ENCODE data around the gene RSRC1. TPM values are rescaled to one million over a fixed set of nuclear protein-coding genes. Genes with fewer than 3 reads are reported as not detected.

RSRC1 gene
- total RNA-seq, 1 experiment from 2014 or later: 60.3 TPM

DNA sequence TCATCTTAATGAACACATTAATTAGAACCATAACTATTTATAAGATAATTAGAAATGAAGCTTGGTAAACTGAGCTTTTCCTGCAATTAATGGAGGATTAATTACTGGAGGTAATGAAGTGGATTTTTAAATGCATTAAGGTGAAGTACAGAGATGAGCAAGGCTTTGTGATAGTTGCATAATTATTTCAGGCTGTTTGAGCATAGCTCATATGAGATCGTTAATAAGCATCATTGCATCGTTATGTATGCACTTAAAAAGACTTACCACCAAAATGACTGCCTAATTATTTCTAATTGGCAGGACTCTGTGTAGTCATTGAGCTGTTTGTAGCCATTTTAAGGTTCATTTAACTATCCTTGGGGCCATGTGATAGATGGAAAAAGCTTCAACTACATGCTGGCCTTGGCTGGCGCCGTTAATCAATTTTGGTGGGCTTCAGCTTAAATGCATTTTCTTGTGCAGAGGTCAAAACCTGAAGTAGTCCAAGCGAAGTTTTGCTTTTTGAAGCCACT is 55.3 kb downstream of the RSRC1 start:
- peaks cover 25% of the 10 kb centered on the region for H3F3A ChIP-seq (ENCODE audit: insufficient read depth, low read depth)
- peaks cover 16% of the 10 kb centered on the region for H3K79me2 ChIP-seq (ENCODE audit: low read depth)
- ChIA-PET POLR2A (ENCODE audit: unreplicated experiment) (no interaction called here), CTCF (no interaction called here)
- DNase-seq: no peak
- H3K27ac ChIP-seq: no peak overlapping the region
- H3K4me2 ChIP-seq: no peak overlapping the region
- H4K20me1 ChIP-seq (ENCODE audit: insufficient read depth): no peaks in the 10 kb centered on the region
- intact Hi-C loops (cut with micrococcal nuclease; ENCODE audit: unreplicated experiment): loop anchor here (5.0 kb wide), 1 partner anchor 378 kb away; no protein-coding TSS in a partner anchor
- no peaks in the 10 kb centered on the region for H3K27me3 ChIP-seq (ENCODE audit: insufficient read depth, low read depth)
- peaks cover 37% of the 10 kb centered on the region for H3K4me1 ChIP-seq (replicated peaks; ENCODE audit: insufficient read depth)
- H3K9me2 ChIP-seq (ENCODE audit: insufficient read depth): no peaks in the 10 kb centered on the region
- no peaks in the 10 kb centered on the region for H3K9me3 ChIP-seq (ENCODE audit: insufficient read depth, low read depth)
- H3K4me3 ChIP-seq: no peak overlapping the region
- no peak overlapping the region for H2AFZ ChIP-seq
- TF ChIP-seq, protein P1, sequence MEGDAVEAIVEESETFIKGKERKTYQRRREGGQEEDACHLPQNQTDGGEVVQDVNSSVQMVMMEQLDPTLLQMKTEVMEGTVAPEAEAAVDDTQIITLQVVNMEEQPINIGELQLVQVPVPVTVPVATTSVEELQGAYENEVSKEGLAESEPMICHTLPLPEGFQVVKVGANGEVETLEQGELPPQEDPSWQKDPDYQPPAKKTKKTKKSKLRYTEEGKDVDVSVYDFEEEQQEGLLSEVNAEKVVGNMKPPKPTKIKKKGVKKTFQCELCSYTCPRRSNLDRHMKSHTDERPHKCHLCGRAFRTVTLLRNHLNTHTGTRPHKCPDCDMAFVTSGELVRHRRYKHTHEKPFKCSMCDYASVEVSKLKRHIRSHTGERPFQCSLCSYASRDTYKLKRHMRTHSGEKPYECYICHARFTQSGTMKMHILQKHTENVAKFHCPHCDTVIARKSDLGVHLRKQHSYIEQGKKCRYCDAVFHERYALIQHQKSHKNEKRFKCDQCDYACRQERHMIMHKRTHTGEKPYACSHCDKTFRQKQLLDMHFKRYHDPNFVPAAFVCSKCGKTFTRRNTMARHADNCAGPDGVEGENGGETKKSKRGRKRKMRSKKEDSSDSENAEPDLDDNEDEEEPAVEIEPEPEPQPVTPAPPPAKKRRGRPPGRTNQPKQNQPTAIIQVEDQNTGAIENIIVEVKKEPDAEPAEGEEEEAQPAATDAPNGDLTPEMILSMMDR (conservative IDR thresholded peaks at IDR 0.05): no peak
- TF ChIP-seq EZH2 (IDR thresholded peaks at IDR 0.05; ENCODE audit: low read depth): no peak
- H3K36me3 ChIP-seq (ENCODE audit: low read depth): 0 out of 2 replicates have a peak, but pooled peaks cover 5% of the 10 kb centered on the region
- BruUV-seq (replicated peaks): no TSS peak

DNA sequence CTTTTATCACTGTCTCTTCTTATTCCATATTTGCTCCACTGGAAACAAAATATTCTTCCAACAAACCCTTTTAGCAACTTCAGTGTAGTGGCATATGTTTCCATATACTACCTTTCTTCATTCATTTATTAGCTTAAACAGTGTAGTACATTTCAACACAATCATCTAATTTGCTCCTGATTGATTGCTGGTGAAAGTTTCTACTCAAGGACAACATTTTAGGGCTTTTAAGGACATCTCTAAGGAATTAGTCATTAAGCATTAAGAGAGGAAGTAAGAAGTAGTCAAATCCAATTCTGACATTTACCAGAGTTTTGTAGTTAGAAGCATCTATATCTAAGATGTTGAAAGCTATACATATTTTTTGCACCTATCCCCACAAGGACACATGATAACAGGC is 55.8 kb downstream of the RSRC1 start:
- Histone ChIP-seq H3K27me3 (ENCODE audit: insufficient read depth, low read depth) (no peaks in the 10 kb centered on the region), H4K20me1 (ENCODE audit: insufficient read depth) (no peaks in the 10 kb centered on the region), H3K9me3 (ENCODE audit: insufficient read depth, low read depth) (no peaks in the 10 kb centered on the region), H3K4me1 (replicated peaks; ENCODE audit: insufficient read depth) (peaks cover 32% of the 10 kb centered on the region), H3K36me3 (ENCODE audit: low read depth) (0 out of 2 replicates have a peak, but pooled peaks cover 5% of the 10 kb centered on the region), H3K9me2 (ENCODE audit: insufficient read depth) (no peaks in the 10 kb centered on the region), H3K79me2 (ENCODE audit: low read depth) (peaks cover 20% of the 10 kb centered on the region), H2AFZ (no peak overlapping the region), H3K27ac (no peak overlapping the region), H3F3A (ENCODE audit: insufficient read depth, low read depth) (peaks cover 19% of the 10 kb centered on the region), H3K4me3 (no peak overlapping the region), H3K4me2 (no peak overlapping the region)
- no peak for TF ChIP-seq EZH2 (IDR thresholded peaks at IDR 0.05; ENCODE audit: low read depth)
- TF ChIP-seq, protein P1 (conservative IDR thresholded peaks at IDR 0.05): no peak
- intact Hi-C loops (cut with micrococcal nuclease; ENCODE audit: unreplicated experiment): loop anchor here (5.0 kb wide), 1 partner anchor 378 kb away; no protein-coding TSS in a partner anchor
- DNase-seq: no peak
- no TSS peak for BruUV-seq (replicated peaks)
- ChIA-PET POLR2A (ENCODE audit: unreplicated experiment) (no interaction called here), CTCF (no interaction called here)

- POLR2A ChIA-PET (ENCODE audit: unreplicated experiment): no interaction called here
- CTCF ChIA-PET: no interaction called here
These were observed 56.3 kb downstream of the RSRC1 start for GRCh38 chr3:158166223-158166622.

More at GRCh38 chr3:158166223-158166622, 56.3 kb downstream of the RSRC1 start:
- TF ChIP-seq, protein P1 (conservative IDR thresholded peaks at IDR 0.05): no peak
- no peak for TF ChIP-seq EZH2 (IDR thresholded peaks at IDR 0.05; ENCODE audit: low read depth)
- no peak for DNase-seq
- Histone ChIP-seq H3F3A (ENCODE audit: insufficient read depth, low read depth) (peaks cover 14% of the 10 kb centered on the region), H3K79me2 (ENCODE audit: low read depth) (peaks cover 20% of the 10 kb centered on the region), H3K4me3 (no peak overlapping the region), H4K20me1 (ENCODE audit: insufficient read depth) (no peaks in the 10 kb centered on the region), H3K27me3 (ENCODE audit: insufficient read depth, low read depth) (no peaks in the 10 kb centered on the region), H3K27ac (no peak overlapping the region), H3K9me2 (ENCODE audit: insufficient read depth) (no peaks in the 10 kb centered on the region), H3K36me3 (ENCODE audit: low read depth) (0 out of 2 replicates have a peak, but pooled peaks cover 5% of the 10 kb centered on the region), H3K4me1 (replicated peaks; ENCODE audit: insufficient read depth) (peaks cover 27% of the 10 kb centered on the region), H3K9me3 (ENCODE audit: insufficient read depth, low read depth) (no peaks in the 10 kb centered on the region), H3K4me2 (no peak overlapping the region), H2AFZ (no peak overlapping the region)
- BruUV-seq (replicated peaks): no TSS peak
- intact Hi-C loops (cut with micrococcal nuclease; ENCODE audit: unreplicated experiment): loop anchor here (5.0 kb wide), 1 partner anchor 379 kb away; no protein-coding TSS in a partner anchor

Data from PC-9 (cell line).